Umbilical cord (tissue), 2 donors: ENCODE measurements around the gene HOXA13. TPM values are rescaled to one million over a fixed set of nuclear protein-coding genes. Genes with fewer than 3 reads are reported as not detected.

Experiments used
- DNase-seq: peaks from one replicate; pipeline ENCODE4 v3.0.0-alpha.2; 2015; ENCODE audit warnings: low spot score
- total RNA-seq: library from RNA; depleted of rRNA; stranded (reverse); fragments of >200 nt; gene quantifications from one replicate; pipeline ENCODE4 v1.2.3, GENCODE V29; 2014; ENCODE audit warnings: low replicate concordance; ENCODE audit not compliant: insufficient read depth

HOXA13 gene
- total RNA-seq, 1 donor from 2014 or later, result 15.6 TPM

- DNase-seq, result no peak
Measured at GRCh38 chr7:27159266-27160144, 40.4 kb downstream of the HOXA13 start.

- no peak for DNase-seq
Measured at GRCh38 chr7:27158436-27159265, 41.2 kb downstream of the HOXA13 start.

GRCh38 chr7:27157702-27158431 is 42.0 kb downstream of the HOXA13 start:
- no peak for DNase-seq

GRCh38 chr7:27156916-27157701 is 42.8 kb downstream of the HOXA13 start:
- DNase-seq, result peak; percentile 17

- DNase-seq, result peak; percentile 85
Measured at GRCh38 chr7:27156508-27156898, 43.4 kb downstream of the HOXA13 start, which contains the start of gene HOXA7. Gene HOXA7 (minus strand): TSS chr7:27156675. CDS start chr7:27156545, 130 bp downstream.

GRCh38 chr7:27155816-27156507 is 43.9 kb downstream of the HOXA13 start:
- no peak for DNase-seq

GRCh38 chr7:27154901-27155815 is 44.7 kb downstream of the HOXA13 start:
- peak; percentile 48 for DNase-seq

- no peak for DNase-seq
Measured at GRCh38 chr7:27154369-27154768, 45.5 kb downstream of the HOXA13 start.

- no peak for DNase-seq
Measured at GRCh38 chr7:27153526-27153925, 46.4 kb downstream of the HOXA13 start.

GRCh38 chr7:27152816-27153442 is 47.0 kb downstream of the HOXA13 start:
- DNase-seq, result peak; percentile 40

- peak; percentile 93 for DNase-seq
Measured at GRCh38 chr7:27151931-27152815, 47.7 kb downstream of the HOXA13 start, which contains the start of gene HOXA3. Gene HOXA3 (minus strand): TSS chr7:27152583. CDS start chr7:27110640, 41,943 bp downstream.

GRCh38 chr7:27151341-27151930 is 48.5 kb downstream of the HOXA13 start:
- DNase-seq, result peak; percentile 26

GRCh38 chr7:27150568-27151340 is 49.1 kb downstream of the HOXA13 start:
- DNase-seq, result peak; percentile 89

GRCh38 chr7:27149842-27150567 is 49.9 kb downstream of the HOXA13 start:
- DNase-seq, result no peak

- DNase-seq, result peak; percentile 67
Measured at GRCh38 chr7:27148756-27149641, 50.9 kb downstream of the HOXA13 start.
